Non-pigmented ciliary epithelial cell (primary cell): ENCODE measurements around the gene SFTPA1.
"Not testable (repeated sequence)": the region's sequence is repeated elsewhere in the genome, so short reads cannot be mapped to it uniquely, and the experiment has no call there.

Experiments
- DNase-seq: peaks from one replicate; pipeline ENCODE4 v3.0.0-alpha.2; 2010; ENCODE audit warnings: low read depth

SFTPA1 gene

GRCh38 chr10:79610601-79611191, at the start of gene SFTPA1:
Gene SFTPA1 (plus strand): TSS chr10:79610939. CDS start chr10:79611826, 887 bp downstream.
- no peak for DNase-seq

DNA sequence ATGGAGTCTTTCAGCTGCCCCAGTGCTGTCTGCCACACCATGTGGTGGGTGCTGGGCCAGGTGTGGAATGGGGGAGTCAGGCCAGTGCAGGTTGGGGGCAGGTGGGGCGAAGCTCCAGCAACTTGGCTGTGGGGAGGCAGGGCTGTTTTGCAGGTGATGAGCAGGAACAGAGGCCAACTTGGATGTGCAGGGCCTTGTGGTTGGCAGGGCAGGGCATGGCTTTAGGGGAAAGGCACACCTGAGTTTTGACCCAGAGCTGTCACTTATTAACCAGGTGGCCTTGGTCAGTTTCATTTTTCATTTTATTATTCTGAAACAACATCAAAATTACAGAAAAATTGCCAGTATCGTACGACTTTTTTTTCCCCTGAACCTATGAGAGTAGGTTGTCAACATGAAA, 49.5 kb upstream of the SFTPA1 start:
- DNase-seq: no peak

DNA sequence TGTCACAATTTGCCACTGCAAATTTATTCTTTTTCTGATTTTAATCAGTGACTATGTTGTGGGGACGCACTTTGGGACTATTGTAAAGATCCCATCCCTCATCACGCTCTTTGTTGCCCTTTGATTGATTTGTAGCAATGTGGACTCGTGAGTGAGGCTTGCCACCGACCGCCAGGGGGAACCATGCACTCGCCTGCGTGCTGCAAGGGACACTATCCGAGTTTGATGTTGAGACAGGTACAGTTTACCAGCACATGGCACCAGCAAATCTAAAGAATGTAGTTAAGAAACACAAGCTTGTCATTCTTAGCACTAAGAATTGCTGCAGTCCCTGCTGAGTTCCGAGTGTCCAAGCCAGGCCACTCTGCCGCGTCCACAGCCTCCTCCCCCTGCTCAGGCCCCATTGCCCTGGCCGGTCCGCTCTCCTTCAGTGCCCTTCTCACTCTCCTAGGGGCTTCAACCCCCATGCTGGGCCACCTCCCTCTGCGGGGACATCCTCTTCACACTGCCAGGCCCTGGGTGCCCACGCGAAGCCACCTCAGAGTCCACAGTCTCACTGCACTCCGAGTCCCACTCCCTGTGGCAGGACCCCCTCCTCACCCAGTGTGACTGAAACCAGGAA, 48.5 kb upstream of the SFTPA1 start:
- no peak for DNase-seq

- DNase-seq: no peak
These were observed 47.3 kb upstream of the SFTPA1 start for GRCh38 chr10:79563426-79563825.

DNA sequence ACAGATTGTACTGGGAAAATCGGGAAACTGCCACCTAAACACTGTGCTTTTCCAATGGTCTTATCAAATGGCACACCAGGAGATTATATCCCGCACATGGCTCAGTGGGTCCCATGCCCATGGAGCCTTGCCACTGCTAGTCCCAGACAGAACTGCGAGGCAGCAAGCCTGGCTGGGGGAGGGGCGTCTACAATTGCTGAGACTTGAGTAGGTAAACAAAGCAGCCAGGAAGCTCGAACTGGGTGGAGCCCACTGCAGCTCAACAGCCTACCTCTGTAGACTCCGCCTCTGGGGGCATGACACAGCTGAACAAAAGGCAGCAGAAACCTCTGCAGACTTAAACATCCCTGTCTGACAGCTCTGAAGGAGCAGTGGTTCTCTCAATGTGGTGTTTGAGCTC, 40.1 kb upstream of the SFTPA1 start:
- not testable (repeated sequence) for DNase-seq

DNA sequence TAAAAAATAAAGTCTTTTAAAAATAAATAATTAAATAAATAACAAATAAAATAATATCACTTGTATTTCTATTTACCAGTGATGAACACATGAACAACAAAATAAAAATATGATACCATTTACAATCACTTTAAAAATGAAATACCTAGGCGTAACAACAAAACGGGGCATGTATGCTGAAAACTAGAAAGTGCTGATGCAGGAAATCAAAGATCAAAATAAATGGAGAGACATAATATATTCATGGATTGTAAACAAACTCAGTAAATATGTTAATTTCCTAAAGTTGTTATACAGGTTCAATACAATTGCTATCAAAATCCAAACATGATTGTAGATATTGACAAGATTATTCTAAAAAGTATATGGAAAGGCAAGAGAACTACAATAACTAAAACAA, 31.4 kb upstream of the SFTPA1 start:
- DNase-seq: no peak

DNA sequence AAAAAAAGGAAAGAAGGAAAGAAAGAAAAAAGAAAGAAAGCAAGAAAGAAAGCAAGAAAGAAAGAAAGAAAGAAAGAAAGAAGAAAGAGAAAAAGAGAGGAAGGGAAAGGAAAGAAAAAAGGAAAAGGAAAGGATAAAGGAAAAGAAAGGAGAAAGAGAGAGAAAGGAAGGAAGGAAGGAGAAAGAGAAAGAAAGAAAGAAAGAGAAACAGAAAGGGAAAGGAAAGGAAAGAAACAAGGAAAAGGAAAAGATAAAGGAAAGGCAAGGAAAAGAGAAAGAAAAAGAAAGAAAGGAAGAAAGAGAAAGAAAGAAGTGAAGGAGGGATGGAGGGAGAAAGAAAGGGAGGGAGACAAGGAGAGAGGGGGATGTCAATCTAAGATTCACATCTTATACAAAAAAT, 29.7 kb upstream of the SFTPA1 start:
- no peak for DNase-seq

DNA sequence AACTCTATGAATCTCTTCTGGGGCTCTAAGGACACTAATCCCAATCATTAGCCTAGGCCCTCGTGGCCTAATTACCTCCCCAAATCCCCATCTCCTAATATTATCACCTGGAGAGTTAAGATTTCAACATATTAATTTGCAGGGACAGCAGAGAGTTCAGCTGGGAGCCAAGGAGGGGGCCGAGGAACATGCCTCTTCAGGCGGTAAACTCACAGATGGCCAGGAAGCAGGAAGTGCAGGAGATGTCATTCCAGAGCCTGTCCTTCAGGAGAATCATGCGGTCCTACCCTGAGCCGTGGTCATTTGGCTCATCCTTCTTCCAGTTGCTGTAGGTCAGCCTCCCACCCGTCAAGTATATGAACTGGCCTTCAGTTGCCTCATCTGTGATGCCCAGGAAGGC, 28.6 kb upstream of the SFTPA1 start:
- no peak for DNase-seq

- DNase-seq: not testable (repeated sequence)
These were observed 27.8 kb upstream of the SFTPA1 start for GRCh38 chr10:79582954-79583353.

DNA sequence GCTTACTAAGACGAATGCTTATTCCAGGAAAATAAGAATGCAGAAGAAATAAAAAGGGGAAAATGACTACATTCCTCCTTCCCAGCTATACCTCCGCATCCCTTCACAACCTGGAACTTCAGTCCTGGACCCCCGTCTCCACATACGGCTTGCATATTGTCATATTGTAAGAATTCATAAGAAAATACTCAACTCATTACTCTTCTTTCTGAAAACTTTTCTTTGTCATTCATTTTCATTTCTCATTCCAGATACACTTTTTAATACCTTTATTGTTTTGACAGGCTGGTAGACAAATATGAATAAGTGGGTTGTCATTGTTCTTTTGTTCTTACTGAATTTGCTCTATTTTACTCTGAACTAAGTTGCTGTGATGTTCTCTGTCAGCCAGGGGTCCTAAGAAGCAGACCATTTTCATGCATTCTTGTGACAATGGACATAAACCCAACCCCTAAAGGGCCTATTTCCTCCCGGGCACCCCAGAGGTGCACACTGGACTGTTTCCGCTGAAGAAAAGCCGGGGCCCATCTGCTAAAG, 27.2 kb upstream of the SFTPA1 start:
- no peak for DNase-seq

GRCh38 chr10:79585870-79586527, 24.7 kb upstream of the SFTPA1 start:
- no peak for DNase-seq

- no peak for DNase-seq
These were observed 23.8 kb upstream of the SFTPA1 start for GRCh38 chr10:79586933-79587332.

GRCh38 chr10:79588800-79589199, 21.9 kb upstream of the SFTPA1 start:
- no peak for DNase-seq

- DNase-seq: no peak
These were observed 17.4 kb upstream of the SFTPA1 start for GRCh38 chr10:79593377-79593776.

GRCh38 chr10:79594565-79594964, 16.2 kb upstream of the SFTPA1 start:
- not testable (repeated sequence) for DNase-seq

DNA sequence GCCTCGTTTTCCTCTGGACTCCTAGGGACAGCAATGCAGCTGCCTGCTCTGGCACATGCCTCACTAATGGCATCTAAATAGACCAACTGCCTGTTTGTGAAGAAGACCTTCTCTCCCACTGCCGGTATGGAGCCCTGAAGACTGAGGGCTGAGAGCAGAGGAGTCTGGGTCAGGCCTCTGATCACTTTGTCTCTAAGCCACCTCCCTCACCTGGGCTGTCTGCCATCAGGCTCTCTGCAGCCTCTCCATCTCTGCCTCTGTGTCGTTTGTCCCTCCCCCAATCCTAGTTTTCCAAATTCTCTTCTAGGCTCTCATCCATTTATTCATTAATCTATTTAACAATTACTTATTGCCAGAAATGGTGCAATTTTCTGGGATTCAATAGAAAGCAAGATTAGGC, 15.2 kb upstream of the SFTPA1 start:
- no peak for DNase-seq

- not testable (repeated sequence) for DNase-seq
These were observed 11.1 kb upstream of the SFTPA1 start for GRCh38 chr10:79599644-79600043.

- DNase-seq: no peak
These were observed 8.8 kb upstream of the SFTPA1 start for GRCh38 chr10:79601939-79602338.

GRCh38 chr10:79602953-79603352, 7.8 kb upstream of the SFTPA1 start:
- no peak for DNase-seq

- DNase-seq: no peak
These were observed 6.4 kb upstream of the SFTPA1 start for GRCh38 chr10:79604294-79604693.

DNA sequence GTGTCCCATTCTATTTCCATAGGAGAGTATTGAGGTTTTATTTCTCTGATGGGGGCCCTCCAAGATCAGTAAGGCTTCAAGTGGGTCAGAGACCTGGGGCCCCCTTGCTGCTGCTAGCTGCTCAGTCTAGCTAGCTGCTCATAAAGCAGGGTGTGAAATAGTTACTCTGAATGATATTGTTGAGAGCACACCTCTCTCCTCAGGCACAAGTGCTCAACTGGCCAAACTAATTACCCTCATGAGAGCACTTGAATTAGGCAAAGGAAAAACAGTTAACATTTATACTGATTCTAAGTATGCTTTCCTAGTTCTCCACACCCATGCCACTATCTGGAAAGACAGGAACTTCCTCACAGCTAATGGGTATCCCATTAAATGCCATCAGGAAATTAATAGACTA, 5.4 kb upstream of the SFTPA1 start:
- no peak for DNase-seq

DNA sequence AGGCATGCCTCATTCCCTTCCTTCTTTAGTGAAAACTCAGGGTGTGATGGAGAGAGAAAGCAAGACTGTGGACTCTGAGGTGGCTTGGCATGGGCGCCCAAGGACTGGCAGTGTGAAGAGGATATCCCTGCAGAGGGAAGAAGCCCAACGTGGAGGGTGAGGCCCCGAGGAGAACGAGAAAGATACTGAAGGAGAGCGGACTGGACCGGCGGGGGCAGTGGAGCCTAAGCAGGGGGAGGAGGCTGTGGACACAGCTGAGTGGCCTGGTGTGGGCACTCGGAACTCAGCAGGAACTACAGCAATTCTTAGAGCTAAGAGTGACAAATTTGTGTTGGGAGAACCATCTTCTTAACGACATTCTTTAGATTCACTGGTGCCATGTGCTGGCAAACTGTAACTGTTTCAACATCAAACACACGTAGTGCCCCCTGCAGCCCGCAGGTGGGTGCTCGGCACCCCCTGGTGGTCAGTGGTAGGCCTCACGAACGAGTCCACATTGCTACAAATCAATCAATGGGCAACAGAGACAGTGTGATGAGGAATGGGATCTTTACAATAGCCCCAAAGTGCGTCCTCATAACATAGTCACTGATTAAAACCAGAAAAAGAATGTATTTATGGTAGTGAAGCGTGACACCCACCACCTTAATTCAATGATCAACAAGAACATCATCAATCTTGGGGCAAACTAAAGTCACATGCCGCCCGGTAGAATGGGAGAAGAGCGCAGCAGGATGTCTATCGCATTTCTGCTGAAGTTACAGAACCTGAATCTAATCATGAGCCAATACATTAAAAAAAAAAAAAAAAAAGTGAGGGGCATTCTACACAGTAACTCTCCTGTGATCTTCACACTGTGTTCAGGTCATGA, 2.0 kb upstream of the SFTPA1 start:
- DNase-seq: no peak
